ENCODE measurements around the gene GRIA3. TPM values are rescaled to one million over a fixed set of nuclear protein-coding genes. Genes with fewer than 3 reads are reported as not detected.

Gene GRIA3
- total RNA-seq, 2 experiments from 2014 or later = not detected

- no peaks in the 10 kb centered on the region for H4K20me1 ChIP-seq (ENCODE audit: insufficient read depth, low read length)
These were observed 38.8 kb downstream of the GRIA3 start for GRCh38 chrX:123222920-123223319.

DNA sequence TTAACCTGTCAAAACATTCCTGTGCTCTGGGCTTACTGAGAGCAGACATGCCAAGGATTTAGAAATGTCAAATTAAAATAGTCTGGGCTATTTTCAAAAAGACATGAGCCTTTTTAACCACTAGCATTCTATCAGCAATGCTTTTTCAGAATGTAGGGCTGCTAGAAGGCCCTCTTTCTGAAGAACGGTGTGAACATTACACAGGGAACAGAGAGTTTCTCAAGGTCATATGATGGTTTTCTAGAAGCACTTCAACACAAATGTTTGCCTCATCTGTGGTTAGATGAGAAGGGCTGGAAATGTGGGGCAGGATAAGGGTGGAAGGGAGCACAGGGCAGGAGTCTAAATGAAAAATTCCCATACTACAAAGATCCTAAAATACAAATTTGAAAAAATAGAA, 39.3 kb downstream of the GRIA3 start:
- Histone ChIP-seq H3K79me2 (ENCODE audit: insufficient read depth, low read depth, low read length) (no peaks in the 10 kb centered on the region), H3K9me3 (ENCODE audit: low read length) (no peaks in the 10 kb centered on the region), H3K4me2 (ENCODE audit: low read length) (no peak overlapping the region), H3K4me3 (ENCODE audit: low read depth, low read length, poor library complexity, severe bottlenecking) (no peak overlapping the region), H4K20me1 (ENCODE audit: insufficient read depth, low read length) (no peaks in the 10 kb centered on the region), H2AFZ (ENCODE audit: low read length) (no peak overlapping the region), H3K27ac (ENCODE audit: low read depth, low read length, poor library complexity, severe bottlenecking) (no peak overlapping the region), H3K9me2 (ENCODE audit: insufficient read depth, low read length) (no peaks in the 10 kb centered on the region), H3K36me3 (ENCODE audit: insufficient read depth, low read length) (no peaks in the 10 kb centered on the region), H3K4me1 (ENCODE audit: insufficient read depth, low read length, poor library complexity, severe bottlenecking) (no peaks in the 10 kb centered on the region)
- POLR2A ChIA-PET = no interaction called here
- no TSS peak for BruUV-seq (replicated peaks)
- CTCF ChIA-PET (ENCODE audit: unreplicated experiment) = no interaction called here
- intact Hi-C loops (cut with micrococcal nuclease; ENCODE audit: unreplicated experiment) = no loop called here
- no peak for TF ChIP-seq EZH2phosphoT487 (IDR thresholded peaks at IDR 0.05; ENCODE audit: borderline replicate concordance, low read depth, low read length)
- TF ChIP-seq CTCF (conservative IDR thresholded peaks at IDR 0.05; ENCODE audit: low read length) = no peak
- DNase-seq (ENCODE audit: low spot score) = no peak

More at GRCh38 chrX:123222920-123223319, 38.8 kb downstream of the GRIA3 start:
- Histone ChIP-seq H3K79me2 (ENCODE audit: insufficient read depth, low read depth, low read length) (no peaks in the 10 kb centered on the region), H3K4me1 (ENCODE audit: insufficient read depth, low read length, poor library complexity, severe bottlenecking) (no peaks in the 10 kb centered on the region), H3K4me3 (ENCODE audit: low read depth, low read length, poor library complexity, severe bottlenecking) (no peak overlapping the region), H3K36me3 (ENCODE audit: insufficient read depth, low read length) (no peaks in the 10 kb centered on the region), H3K9me2 (ENCODE audit: insufficient read depth, low read length) (no peaks in the 10 kb centered on the region), H3K9me3 (ENCODE audit: low read length) (no peaks in the 10 kb centered on the region), H3K4me2 (ENCODE audit: low read length) (no peak overlapping the region), H3K27ac (ENCODE audit: low read depth, low read length, poor library complexity, severe bottlenecking) (no peak overlapping the region), H2AFZ (ENCODE audit: low read length) (no peak overlapping the region)
- ChIA-PET CTCF (ENCODE audit: unreplicated experiment) (no interaction called here), POLR2A (interaction anchor here (0.7 kb wide), 1 partner anchor 43 kb away, joined by 3 read pairs; no protein-coding TSS in a partner anchor)
- intact Hi-C loops (cut with micrococcal nuclease; ENCODE audit: unreplicated experiment) = no loop called here
- TF ChIP-seq CTCF (conservative IDR thresholded peaks at IDR 0.05; ENCODE audit: low read length) = no peak
- TF ChIP-seq EZH2phosphoT487 (IDR thresholded peaks at IDR 0.05; ENCODE audit: borderline replicate concordance, low read depth, low read length) = no peak
- no peak for DNase-seq (ENCODE audit: low spot score)
- BruUV-seq (replicated peaks) = no TSS peak

DNA sequence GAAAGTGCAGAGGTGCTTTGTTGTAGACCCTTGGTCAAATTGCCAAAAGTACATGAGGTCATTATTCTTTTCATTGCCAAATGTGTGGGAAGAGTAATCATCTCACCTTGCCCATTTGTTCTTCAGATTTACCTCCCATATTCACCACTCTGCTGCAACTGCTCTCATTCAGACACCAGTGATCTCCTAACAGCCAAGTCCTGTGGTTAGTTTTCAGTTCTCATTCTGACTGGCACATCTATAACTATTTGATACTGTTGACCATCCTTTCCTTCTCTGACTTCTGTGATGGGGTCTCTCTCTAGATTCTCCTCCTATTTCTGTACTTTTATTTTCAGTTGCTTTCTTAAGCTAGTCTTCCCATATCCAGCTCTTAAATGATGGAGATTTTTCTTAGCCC, 39.8 kb downstream of the GRIA3 start:
- Histone ChIP-seq H3K4me1 (ENCODE audit: insufficient read depth, low read length, poor library complexity, severe bottlenecking) (no peaks in the 10 kb centered on the region), H3K36me3 (ENCODE audit: insufficient read depth, low read length) (no peaks in the 10 kb centered on the region), H3K4me3 (ENCODE audit: low read depth, low read length, poor library complexity, severe bottlenecking) (no peak overlapping the region), H2AFZ (ENCODE audit: low read length) (no peak overlapping the region), H4K20me1 (ENCODE audit: insufficient read depth, low read length) (no peaks in the 10 kb centered on the region), H3K9me2 (ENCODE audit: insufficient read depth, low read length) (no peaks in the 10 kb centered on the region), H3K9me3 (ENCODE audit: low read length) (no peaks in the 10 kb centered on the region), H3K4me2 (ENCODE audit: low read length) (no peak overlapping the region), H3K79me2 (ENCODE audit: insufficient read depth, low read depth, low read length) (no peaks in the 10 kb centered on the region), H3K27ac (ENCODE audit: low read depth, low read length, poor library complexity, severe bottlenecking) (no peak overlapping the region)
- ChIA-PET CTCF (ENCODE audit: unreplicated experiment) (no interaction called here), POLR2A (no interaction called here)
- intact Hi-C loops (cut with micrococcal nuclease; ENCODE audit: unreplicated experiment) = no loop called here
- BruUV-seq (replicated peaks) = no TSS peak
- no peak for DNase-seq (ENCODE audit: low spot score)
- TF ChIP-seq EZH2phosphoT487 (IDR thresholded peaks at IDR 0.05; ENCODE audit: borderline replicate concordance, low read depth, low read length) = no peak
- TF ChIP-seq CTCF (conservative IDR thresholded peaks at IDR 0.05; ENCODE audit: low read length) = no peak

Measured in OCI-LY7 (cell line).